Measurements from ENCODE around the gene KRT33A. TPM values are rescaled to one million over a fixed set of nuclear protein-coding genes. Genes with fewer than 3 reads are reported as not detected.

The KRT33A gene
- total and polyA plus RNA-seq, 2 experiments from 2014 or later: not detected

- TF ChIP-seq ZNF462 (CRISPR knock-in tag; IDR thresholded peaks at IDR 0.05) (no peak), ZNF331 (CRISPR knock-in tag; IDR thresholded peaks at IDR 0.05; ENCODE audit: low read depth) (no peak), STAT1 (IDR thresholded peaks at IDR 0.05; ENCODE audit: unreplicated experiment) (no peak), NANOG (IDR thresholded peaks at IDR 0.05; ENCODE audit: borderline replicate concordance) (no peak)
Observed at GRCh38 chr17:41318231-41318630, 32.4 kb downstream of the KRT33A start (continued).

GRCh38 chr17:41315814-41316445 is 34.7 kb downstream of the KRT33A start:
- Histone ChIP-seq H3K36me3 (ENCODE audit: insufficient read depth) (no peaks in the 10 kb centered on the region), H2AFZ (0 out of 2 replicates have a peak overlapping the region, but pooled peaks have one; percentile 43), H3K4me2 (no peak overlapping the region), H3K27me3 (ENCODE audit: insufficient read depth) (no peaks in the 10 kb centered on the region), H3K9me2 (ENCODE audit: insufficient read depth) (no peaks in the 10 kb centered on the region), H3K4me1 (ENCODE audit: insufficient read depth) (no peaks in the 10 kb centered on the region), H3K4me3 (no peak overlapping the region), H3K79me2 (replicated peaks; ENCODE audit: insufficient read depth) (no peaks in the 10 kb centered on the region), H4K20me1 (replicated peaks; ENCODE audit: insufficient read depth) (no peaks in the 10 kb centered on the region), H3K27ac (ENCODE audit: low read depth) (no peak overlapping the region), H3F3A (replicated peaks; ENCODE audit: low read depth) (no peaks in the 10 kb centered on the region)
- Mint-ChIP-seq H3K27ac (no peak overlapping the region), H3K27me3 (ENCODE audit: insufficient read depth, low read depth, poor library complexity) (peaks cover 6% of the 10 kb centered on the region), H3K9me3 (peaks cover 11% of the 10 kb centered on the region; the same call in 2 of the 3 replicates), H3K36me3 (ENCODE audit: low read depth) (peaks cover 6% of the 10 kb centered on the region; the same call in 1 of the 3 replicates), H3K4me1 (no peaks in the 10 kb centered on the region; the same call in 2 of the 3 replicates), H3K4me3 (no peak overlapping the region)
- no peak for DNase-seq (ENCODE audit: low spot score)
- ATAC-seq: no peak
- no peak for TF ChIP-seq EZH2phosphoT487 (IDR thresholded peaks at IDR 0.05; ENCODE audit: unreplicated experiment)
- TF ChIP-seq ZNF462 (CRISPR knock-in tag; IDR thresholded peaks at IDR 0.05): no peak
- no peak for TF ChIP-seq ZNF331 (CRISPR knock-in tag; IDR thresholded peaks at IDR 0.05; ENCODE audit: low read depth)
- TF ChIP-seq CTCF (conservative IDR thresholded peaks at IDR 0.05; ENCODE audit: low read depth in 2 of 2): no peak
- TF ChIP-seq JUNB (IDR thresholded peaks at IDR 0.05; ENCODE audit: unreplicated experiment): no peak

All from GM23338 (cell line).